ENCODE results near the gene ENDOV.

- TF ChIP-seq, protein P1, sequence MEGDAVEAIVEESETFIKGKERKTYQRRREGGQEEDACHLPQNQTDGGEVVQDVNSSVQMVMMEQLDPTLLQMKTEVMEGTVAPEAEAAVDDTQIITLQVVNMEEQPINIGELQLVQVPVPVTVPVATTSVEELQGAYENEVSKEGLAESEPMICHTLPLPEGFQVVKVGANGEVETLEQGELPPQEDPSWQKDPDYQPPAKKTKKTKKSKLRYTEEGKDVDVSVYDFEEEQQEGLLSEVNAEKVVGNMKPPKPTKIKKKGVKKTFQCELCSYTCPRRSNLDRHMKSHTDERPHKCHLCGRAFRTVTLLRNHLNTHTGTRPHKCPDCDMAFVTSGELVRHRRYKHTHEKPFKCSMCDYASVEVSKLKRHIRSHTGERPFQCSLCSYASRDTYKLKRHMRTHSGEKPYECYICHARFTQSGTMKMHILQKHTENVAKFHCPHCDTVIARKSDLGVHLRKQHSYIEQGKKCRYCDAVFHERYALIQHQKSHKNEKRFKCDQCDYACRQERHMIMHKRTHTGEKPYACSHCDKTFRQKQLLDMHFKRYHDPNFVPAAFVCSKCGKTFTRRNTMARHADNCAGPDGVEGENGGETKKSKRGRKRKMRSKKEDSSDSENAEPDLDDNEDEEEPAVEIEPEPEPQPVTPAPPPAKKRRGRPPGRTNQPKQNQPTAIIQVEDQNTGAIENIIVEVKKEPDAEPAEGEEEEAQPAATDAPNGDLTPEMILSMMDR (IDR thresholded peaks at IDR 0.05; ENCODE audit: low read depth, low read length), result no peak
- TF ChIP-seq EZH2phosphoT487 (IDR thresholded peaks at IDR 0.05; ENCODE audit: low read depth), result no peak
These were observed 26.2 kb downstream of the ENDOV start for GRCh38 chr17:80441133-80441578.

Measured in OCI-LY3 (cell line).